ENCODE measurements around the gene CNTN2. TPM values are rescaled to one million over a fixed set of nuclear protein-coding genes. Genes with fewer than 3 reads are reported as not detected.

The CNTN2 gene
- total RNA-seq, 1 experiment from 2014 or later, result not detected

GRCh38 chr1:205025239-205025638, 17.8 kb upstream of the CNTN2 start:
- intact Hi-C loops (cut with micrococcal nuclease; ENCODE audit: unreplicated experiment) (no loop called here), in situ Hi-C loops (cut with HindIII; ENCODE audit: low pct_unique_long_range_greater_than_20kb, low sequenced_read_pairs) (no loop called here)
- ChIA-PET POLR2A (no interaction called here), CTCF (no interaction called here)
- DNase-seq (ENCODE audit: low read depth, low spot score) (no peak), ATAC-seq (no peak)
- H3K27ac ChIP-seq (ENCODE audit: low read length), result no peak overlapping the region
- no peaks in the 10 kb centered on the region for H3K4me1 ChIP-seq (ENCODE audit: control insufficient read depth, insufficient read depth, low read length)
- H3K36me3 ChIP-seq (ENCODE audit: control insufficient read depth, insufficient read depth, low read length), result no peaks in the 10 kb centered on the region
- peaks cover 9% of the 10 kb centered on the region for H3K27me3 ChIP-seq (ENCODE audit: control insufficient read depth, insufficient read depth, low read length)
- H3K4me3 ChIP-seq (ENCODE audit: low read depth in 2 of 2, low read length in 2 of 2), result no peak overlapping the region
- BruUV-seq (replicated peaks), result no TSS peak
- TF ChIP-seq CTCF (IDR thresholded peaks at IDR 0.05) (no peak), REST (IDR thresholded peaks at IDR 0.05; ENCODE audit: insufficient read depth in 1 of 2, low read depth in 2 of 2, low read length in 1 of 2) (no peak), TCF7L2 (IDR thresholded peaks at IDR 0.05; ENCODE audit: low read depth, low read length) (no peak), SIN3A (IDR thresholded peaks at IDR 0.05; ENCODE audit: borderline replicate concordance, insufficient read depth, low read depth, low read length) (no peak), POLR2AphosphoS5 (IDR thresholded peaks at IDR 0.05; ENCODE audit: low read depth, low read length) (no peak)
- no peaks in the 10 kb centered on the region for H3K9me3 ChIP-seq (ENCODE audit: control insufficient read depth, insufficient read depth, low read depth, low read length)

GRCh38 chr1:205026181-205026580, 16.8 kb upstream of the CNTN2 start:
- in situ Hi-C loops (cut with HindIII; ENCODE audit: low pct_unique_long_range_greater_than_20kb, low sequenced_read_pairs) (no loop called here), intact Hi-C loops (cut with micrococcal nuclease; ENCODE audit: unreplicated experiment) (no loop called here)
- ATAC-seq, result no peak
- no peaks in the 10 kb centered on the region for H3K36me3 ChIP-seq (ENCODE audit: control insufficient read depth, insufficient read depth, low read length)
- no peaks in the 10 kb centered on the region for H3K9me3 ChIP-seq (ENCODE audit: control insufficient read depth, insufficient read depth, low read depth, low read length)
- BruUV-seq (replicated peaks), result no TSS peak
- H3K4me1 ChIP-seq (ENCODE audit: control insufficient read depth, insufficient read depth, low read length), result no peaks in the 10 kb centered on the region
- H3K4me3 ChIP-seq (ENCODE audit: low read depth in 2 of 2, low read length in 2 of 2), result no peak overlapping the region
- ChIA-PET POLR2A (no interaction called here), CTCF (no interaction called here)
- no peak for TF ChIP-seq CTCF (IDR thresholded peaks at IDR 0.05)
- TF ChIP-seq POLR2AphosphoS5 (IDR thresholded peaks at IDR 0.05; ENCODE audit: low read depth, low read length), result no peak
- no peak for TF ChIP-seq REST (IDR thresholded peaks at IDR 0.05; ENCODE audit: insufficient read depth in 1 of 2, low read depth in 2 of 2, low read length in 1 of 2)
- TF ChIP-seq TCF7L2 (IDR thresholded peaks at IDR 0.05; ENCODE audit: low read depth, low read length), result no peak
- TF ChIP-seq SIN3A (IDR thresholded peaks at IDR 0.05; ENCODE audit: borderline replicate concordance, insufficient read depth, low read depth, low read length), result no peak
- DNase-seq (ENCODE audit: low read depth, low spot score), result no peak
- no peak overlapping the region for H3K27ac ChIP-seq (ENCODE audit: low read length)
- peaks cover 6% of the 10 kb centered on the region for H3K27me3 ChIP-seq (ENCODE audit: control insufficient read depth, insufficient read depth, low read length)

All from Panc1 (cell line).